CD1c-positive myeloid dendritic cell (primary cell): Measurements from ENCODE around the gene RPS5.
A peak's percentile ranks its signal among the peaks of the same experiment; 100 is the strongest.

Source experiments
- DNase-seq: peaks from one replicate; pipeline ENCODE4 v3.0.0-alpha.2; 2016; ENCODE audit errors: extremely low spot score

The RPS5 gene

DNA sequence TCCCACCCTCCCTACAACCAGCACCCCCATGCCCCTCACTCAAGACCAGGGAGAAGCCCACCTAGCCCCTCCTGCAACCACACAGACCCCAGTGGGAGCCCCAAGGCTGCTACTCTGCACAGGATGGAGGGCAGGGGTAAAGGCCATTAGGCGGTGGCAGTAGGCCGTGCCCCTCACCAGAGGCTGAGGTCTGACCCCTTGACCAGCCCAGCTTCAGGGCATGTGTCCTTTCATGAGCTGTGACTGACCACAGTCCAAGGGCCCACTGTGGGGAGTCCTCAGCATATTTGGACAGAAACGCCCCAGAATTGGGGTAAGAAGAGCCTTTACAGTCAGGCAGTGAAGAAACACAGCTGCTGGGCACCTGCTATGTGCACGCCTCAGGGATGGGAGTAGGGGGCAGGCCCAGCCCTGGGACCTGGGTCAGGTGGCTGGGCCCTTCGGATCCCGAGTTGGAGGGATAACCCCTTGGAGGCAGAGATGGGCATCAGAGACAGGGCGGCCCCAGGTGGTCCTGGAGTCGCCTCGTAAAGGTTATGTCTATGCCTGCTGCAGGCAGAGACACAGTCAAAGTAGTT is 1.7 kb upstream of the RPS5 start:
- DNase-seq = no peak

DNA sequence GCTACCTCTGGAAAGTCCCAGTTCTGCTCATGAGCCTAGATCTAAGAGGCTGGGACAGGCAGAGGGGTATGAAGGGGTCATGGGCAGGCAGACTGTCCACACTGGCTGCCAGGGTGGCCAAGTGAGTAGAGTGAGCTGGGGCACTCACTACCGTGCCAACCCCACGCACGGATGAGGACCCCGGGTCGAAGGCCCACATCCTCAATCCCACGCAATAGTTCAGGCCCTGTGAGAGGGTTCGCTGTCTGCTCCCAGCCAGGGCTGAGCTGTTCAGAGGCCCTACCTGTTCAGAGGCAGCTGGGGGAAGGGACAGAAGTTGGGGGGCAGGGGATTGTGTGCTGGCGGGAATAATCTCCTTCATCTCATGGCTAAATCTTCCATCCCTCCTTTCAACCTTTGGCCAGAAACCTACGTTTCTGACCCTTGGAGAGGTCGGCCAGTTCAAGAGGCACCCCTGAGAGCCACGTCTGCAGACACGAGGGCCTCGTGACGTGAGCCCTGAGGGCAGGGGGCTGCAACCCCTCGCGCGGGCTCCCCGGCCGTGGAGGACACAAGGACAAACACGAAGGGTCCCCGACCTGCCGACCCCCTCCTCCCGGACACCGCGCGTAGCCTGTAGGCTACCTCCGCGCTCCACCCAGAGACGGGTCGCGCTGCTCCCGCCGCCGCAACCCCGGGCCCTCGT is 1.0 kb upstream of the RPS5 start:
- no peak for DNase-seq

DNA sequence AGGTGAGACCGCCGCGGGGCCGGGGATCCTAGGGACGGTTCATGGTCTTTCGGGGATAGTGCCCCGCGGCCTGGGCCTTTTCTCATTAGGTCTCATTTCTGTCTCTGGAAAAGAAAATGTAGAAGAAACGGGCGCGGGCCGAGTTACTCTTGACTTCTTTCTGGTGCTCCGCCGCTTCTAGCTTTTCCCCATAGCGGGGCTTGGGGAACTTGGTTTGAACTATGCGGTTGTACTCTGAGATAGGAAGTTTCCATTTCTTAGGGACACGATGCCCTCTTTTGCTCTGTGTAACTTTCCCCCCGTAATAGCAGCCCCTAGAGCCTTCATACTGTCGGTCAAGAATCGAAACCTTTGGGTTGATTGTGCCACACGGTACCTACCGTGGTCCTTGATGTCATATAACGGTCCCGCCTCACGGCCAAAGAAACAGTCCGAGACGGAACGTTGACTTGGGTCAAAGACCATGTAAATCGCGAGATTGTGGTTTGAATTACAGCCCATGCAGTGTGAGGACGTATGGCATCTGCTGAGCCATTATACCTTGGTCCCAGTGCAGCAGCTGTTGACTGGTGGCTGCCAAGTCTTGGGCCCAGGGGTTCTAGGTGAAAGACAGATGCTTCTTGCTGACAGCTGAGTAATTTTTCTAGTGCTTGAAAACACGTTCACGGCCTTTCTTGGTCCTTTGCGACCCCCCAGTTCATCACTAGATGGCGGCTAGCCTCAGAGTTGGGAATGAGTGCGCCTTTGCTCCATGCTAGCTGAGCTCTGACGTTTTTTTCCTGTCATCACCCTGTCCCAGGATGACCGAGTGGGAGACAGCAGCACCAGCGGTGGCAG is 487 bp downstream of the RPS5 start:
- no peak for DNase-seq

DNA sequence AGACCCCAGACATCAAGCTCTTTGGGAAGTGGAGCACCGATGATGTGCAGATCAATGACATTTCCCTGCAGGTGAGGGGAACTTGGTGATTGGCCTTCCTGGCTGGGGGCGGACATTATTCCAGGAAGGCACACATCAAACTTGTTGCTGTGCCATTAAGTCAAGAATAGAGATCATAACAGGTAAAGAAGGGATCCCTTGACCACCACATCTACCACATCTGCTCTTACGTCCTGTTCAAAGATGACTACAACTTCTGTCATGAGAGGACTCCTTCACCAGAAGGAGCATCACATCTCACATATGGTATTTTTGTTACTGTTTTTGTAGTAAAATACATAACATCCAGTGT is 1.1 kb downstream of the RPS5 start:
- no peak for DNase-seq

DNA sequence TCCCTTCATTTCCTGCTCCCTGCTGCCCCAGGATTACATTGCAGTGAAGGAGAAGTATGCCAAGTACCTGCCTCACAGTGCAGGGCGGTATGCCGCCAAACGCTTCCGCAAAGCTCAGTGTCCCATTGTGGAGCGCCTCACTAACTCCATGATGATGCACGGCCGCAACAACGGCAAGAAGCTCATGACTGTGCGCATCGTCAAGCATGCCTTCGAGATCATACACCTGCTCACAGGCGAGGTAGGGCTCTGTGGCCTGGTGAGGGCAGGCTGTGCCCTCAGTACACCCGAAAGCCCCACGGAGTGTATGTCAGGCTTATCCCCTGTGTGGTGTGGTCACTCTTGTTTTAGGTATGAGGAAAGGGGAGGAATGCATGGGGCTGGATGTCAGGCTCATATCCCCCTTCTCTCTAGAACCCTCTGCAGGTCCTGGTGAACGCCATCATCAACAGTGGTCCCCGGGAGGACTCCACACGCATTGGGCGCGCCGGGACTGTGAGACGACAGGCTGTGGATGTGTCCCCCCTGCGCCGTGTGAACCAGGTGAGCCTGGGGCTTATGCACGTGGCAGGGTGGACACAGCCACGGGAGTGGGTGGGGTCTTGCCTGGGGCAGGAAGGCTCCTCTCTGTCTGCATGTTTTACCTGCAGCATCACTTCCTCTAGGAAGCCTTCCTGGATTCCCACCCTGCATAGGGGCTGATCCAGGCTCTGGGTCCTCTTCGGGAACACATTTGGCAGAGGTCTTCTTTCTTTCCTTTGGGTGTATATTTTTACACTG is 6.1 kb downstream of the RPS5 start:
- DNase-seq = no peak

DNA sequence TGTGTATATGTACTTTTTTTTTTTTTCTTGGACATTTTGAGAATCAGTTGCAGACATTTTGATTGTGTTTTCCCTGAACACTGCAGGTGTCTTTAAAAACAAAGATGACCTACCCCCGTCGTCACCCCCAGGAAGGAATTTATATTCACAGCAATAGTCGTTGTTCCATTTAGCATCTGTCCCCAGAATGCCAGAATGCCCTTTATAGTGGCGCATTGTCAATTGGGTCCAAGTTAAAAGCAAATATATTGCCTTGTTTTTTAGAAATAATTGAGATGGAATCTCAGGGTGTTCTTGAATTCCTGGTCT is 6.6 kb downstream of the RPS5 start:
- no peak for DNase-seq

DNA sequence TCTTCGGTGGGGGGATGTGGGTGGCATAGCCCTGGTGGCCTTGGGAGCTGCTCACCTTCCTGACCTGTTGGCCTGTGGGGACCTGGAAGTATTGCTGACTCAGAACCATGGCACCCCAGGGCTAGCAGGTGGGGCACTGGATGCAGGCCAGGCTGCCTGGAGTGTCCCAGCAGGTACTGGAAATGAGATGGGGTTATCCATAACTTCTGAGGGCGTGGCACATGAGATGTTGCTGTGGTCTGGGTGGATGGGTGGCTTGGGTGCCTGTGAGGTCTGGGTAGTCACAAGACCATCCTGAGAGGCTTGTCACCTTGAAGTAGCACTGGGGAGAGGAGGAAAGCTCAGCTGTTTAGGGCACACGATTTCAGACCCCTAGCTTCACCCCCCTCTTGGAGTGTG is 7.8 kb downstream of the RPS5 start:
- DNase-seq = no peak

DNA sequence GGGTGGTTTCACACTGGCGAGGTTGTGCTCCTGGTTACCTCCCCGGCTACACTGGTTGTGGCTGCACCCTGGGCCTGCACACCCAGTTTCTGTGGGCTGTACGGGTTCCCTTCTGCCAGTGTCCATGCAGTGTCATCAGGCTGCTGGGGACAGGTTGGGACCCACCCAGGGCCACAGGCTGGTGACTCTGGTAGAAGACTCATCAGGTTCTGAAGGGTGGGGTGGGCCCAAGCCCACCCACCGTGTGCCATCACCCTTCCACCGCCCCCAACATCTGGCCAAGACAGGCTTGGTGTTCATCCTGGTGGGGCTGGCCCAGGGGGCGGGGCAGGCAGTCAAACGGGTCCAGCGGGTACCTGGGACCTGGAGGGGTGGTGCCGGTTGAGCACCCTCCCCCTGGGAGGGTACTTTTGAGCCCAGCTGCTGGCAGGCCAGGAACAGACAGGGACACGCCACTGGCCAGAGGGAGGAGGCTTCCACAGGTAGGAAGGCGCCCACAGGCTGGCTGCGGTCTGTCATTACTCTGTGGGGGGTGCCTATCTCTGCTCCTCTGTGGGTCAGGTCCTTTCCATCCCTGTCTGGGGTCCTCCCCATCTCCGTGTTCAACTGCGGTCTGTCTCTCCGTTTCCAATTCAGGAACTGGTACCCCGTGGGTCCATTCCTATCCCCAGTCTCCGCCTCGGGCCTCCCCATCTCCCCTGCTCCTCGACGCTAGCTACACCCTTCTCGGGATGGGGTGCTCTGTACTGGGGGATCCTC is 8.3 kb downstream of the RPS5 start, which contains the start of gene RNF225:
RNF225 (plus strand) TSS at position 437 of the 759 bp plus-strand sequence. CDS start 434 bp downstream, outside the sequence.
- no peak for DNase-seq

DNA sequence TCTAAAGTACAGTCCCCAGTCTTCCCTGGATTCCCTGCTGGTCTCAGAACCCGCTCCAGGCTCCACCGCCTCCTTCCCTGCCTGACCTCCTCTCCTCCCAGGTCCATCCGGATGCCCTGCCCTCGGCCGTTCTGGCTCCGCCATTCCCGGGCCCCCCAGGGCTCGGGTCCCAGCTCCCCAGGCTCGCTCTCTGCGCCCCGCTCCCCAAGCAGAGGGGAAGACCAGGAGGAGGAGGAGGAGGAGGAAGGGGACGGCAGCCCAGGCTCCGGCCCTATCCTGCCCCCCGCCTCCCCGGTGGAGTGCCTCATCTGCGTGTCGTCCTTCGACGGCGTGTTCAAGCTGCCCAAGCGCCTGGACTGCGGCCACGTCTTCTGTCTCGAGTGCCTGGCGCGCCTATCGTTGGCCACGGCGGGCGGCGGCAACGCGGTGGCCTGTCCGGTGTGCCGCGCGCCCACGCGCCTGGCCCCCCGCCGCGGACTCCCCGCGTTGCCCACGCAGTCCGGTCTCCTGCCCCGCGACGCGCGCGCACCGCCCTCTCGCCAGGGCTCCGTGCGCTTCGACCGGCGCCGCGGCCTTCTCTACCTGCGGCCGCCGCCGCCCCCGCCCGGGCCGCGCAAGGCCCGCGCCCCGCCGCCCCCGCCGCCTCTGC is 9.0 kb downstream of the RPS5 start:
- DNase-seq = no peak

DNA sequence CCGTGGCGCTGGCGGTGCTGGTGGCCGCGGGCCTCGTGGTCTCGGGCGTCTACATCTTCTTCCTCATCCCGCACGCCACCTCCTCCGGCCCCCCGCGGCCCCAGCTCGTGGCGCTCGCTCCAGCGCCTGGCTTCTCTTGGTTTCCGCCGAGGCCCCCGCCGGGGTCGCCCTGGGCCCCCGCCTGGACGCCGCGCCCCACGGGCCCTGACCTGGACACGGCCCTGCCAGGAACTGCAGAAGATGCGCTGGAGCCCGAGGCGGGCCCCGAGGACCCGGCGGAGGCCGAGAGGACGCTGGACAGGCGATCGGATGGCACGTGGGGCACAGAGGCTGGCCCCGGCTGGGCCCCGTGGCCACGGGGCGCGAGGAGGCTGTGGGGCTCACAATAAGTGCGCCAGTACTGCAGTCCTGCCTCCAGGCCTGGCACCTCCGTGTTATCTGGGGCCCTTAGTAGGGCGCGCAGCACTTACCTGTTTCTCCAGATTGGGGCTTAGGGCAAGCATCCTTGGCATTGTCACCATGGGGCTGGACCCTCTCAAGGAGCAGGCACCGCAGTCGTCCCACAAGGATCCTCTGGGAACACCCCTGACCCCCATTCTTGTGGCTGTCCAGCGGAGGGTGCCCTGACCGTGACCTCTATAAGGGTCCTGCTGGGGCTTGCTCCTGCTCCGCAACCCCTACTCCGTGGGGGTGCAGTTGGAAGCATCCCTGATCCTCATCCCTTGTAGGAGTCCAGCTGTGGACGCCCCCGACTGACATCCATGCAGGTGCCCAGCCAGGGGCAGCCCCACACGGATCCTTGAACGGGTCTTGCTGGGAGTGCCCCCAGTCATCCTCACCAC is 9.8 kb downstream of the RPS5 start:
- DNase-seq = no peak

DNA sequence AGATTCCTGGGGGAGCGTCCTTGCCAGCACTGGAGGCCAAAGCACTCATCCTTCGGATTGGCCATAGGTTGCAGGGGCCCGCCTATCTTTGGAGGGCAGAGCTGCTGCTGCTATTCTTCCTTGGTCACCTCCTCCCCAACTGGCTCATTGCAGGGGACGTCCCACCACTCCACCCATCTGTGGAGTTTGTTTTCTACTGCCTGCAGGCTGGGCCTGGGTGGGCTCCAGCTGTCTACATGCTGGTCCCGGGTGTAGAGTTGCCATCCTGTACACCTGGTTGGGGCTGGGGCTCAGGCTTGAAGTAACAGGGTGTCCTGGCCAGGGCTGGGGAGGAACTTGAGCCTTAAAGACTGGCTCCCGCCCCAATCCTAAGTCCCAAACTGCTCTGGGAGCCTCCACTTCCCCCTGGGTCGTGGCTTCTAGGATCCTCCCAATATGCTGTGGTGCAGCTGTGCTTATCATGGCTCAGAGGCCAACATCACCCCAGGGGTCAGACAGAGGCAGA is 10.5 kb downstream of the RPS5 start:
- DNase-seq = no peak

DNA sequence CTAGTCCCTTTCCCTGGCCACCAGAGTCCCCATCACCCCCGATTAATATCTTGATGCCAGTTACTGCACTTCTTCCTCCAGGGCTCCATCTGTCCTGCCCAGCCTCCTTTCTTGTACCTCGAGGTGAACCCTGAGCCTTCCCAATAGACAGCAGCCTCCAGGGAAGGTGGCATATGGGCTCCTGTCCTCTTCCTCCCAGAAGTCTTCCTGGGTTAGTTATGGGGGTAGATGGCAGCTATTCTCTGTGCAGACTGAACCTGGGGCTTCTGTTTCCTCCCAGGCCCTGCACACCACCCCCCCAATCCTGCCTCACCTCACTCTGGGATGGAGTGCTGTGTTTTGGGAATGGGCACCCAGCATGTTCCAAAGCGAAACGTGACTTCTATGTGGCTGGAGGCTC is 11.0 kb downstream of the RPS5 start:
- DNase-seq = no peak

DNA sequence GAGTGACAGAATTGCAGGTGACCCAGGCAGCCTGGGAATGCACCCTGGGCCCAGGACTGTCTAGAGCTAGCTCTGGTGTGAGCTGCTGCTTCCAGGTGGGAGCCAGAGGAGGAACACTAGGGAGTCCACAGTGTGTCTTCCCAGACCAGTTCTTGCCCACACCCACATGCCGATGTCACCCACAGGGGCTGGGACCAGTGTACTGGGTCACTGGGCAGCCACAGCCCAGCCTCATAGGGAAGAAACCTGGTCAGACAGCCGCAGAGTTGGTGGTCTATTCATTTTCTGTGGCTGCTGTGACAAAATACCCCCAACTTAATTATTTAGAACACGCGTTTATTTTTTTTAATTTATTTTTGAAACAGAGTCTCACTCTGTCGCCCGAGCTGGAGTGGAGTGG is 11.5 kb downstream of the RPS5 start:
- no peak for DNase-seq

DNA sequence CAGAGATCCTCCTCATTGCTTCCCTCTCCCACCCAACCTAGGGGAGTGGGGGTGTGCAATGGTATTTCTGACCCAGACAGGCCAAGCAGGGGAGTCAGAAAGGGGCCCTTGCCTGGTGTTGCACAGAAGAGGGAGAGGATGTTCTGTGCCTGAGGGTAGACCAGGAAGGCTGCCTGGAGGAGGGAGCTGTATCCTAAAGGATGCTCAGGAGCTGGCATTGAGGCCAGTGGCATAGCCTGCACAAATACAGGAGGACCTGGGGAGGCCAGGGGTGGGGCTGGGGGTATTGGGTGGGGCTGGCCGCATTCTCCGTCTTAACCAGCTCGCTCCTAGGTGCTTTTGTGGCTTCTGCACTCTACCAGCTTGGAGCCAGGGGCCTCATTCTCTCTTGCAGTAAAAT is 12.8 kb downstream of the RPS5 start:
- DNase-seq = no peak

DNA sequence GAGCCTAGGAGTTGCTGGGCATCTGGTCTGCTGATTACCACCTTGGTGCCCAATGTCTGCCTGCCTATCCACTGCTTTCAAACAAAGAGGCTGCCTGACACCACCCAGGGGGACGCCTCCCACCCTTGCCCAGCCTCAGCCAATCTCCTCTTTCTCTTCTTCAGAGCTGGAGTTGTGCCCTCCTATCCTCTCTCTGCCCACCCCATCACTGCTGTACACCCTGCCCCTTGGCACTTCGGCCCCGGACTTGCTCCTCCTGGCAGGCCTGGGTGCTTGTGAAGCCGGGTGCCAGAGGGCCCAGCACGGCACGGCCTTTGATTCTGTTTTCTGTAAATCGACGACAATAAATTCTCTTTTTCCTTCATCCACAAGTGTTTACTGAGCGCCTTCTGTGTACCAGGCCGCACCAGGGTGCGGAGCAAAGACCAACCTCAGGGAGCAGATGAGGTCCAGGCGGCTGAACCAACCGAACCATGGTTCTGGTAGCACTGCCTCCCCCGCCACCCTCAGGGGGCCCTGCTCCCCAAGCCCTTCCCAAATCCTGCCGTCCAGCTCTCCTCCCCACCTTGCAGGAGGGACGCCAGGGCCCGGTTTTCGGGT is 13.3 kb downstream of the RPS5 start:
- no peak for DNase-seq

DNA sequence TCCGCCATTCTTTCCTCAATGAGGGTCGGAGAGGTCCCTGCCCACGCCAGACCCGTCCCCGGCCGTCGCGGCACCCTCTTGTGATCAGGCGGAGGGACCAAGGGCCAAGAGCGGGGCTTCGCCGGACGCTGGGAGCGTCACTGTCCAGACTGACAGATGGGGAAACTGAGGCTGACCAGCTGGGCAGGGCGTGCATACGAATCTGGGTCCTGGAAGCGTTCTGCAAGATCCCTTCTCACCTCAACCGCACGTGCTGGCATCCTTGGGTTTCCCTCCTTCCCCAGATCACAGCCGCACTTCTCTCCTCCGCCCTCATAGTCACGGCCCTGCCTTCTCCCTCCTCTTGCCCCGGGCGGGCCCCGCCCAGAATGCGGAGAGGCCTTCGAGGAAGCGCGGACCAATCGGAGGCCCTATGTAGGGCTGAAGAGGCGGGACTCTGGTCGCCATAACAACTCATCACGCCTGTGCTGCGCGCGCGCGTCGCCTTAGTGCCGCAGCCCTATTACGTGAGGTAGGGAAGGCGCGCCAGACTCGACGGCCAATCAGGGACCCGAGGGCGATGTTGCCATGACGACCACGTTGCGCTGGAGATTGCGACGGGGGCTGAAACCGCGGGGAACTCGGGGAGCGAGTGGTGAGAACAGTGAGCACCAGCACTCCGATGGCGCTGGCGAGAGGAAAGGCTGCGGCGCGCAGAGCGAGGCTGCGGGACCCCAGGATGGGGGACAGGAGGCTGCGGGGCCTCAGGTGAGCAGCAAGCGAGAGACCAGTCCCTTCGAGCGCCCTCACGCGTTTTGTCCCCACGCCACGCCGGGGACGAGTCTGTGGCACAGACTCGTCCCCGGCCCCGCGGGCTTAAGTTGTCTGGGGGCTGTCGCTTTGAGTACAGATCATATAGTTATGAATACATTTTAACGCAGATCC is 14.1 kb downstream of the RPS5 start:
- DNase-seq = peak; percentile 100

DNA sequence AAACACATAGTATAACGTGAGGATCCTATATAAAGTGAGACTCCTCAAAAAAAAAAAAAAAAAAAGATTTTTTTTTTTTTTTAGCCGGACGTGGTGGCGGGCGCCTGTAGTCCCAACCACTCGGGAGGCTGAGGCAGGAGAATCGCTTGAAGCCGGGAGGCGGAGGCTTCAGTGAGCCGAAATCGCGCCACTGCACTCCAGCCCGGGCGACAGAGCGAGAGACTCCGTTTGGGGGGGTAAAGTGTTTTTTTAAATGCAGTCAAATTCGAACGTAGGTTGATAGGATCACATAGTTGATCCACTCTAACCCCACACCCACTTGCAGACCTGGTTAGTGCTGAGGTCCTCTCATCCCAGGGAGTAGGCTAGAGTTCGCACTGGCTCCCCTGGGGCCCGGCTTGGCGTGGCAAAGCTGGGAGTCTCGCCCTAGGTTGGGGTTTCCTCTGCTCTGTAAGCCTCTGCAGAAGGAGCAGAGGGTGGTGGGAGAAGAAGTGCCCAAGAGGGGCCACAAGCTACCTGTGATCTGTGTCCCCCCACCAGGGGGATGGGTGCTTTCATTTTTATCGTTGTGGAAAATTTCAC is 14.9 kb downstream of the RPS5 start:
- DNase-seq = no peak

DNA sequence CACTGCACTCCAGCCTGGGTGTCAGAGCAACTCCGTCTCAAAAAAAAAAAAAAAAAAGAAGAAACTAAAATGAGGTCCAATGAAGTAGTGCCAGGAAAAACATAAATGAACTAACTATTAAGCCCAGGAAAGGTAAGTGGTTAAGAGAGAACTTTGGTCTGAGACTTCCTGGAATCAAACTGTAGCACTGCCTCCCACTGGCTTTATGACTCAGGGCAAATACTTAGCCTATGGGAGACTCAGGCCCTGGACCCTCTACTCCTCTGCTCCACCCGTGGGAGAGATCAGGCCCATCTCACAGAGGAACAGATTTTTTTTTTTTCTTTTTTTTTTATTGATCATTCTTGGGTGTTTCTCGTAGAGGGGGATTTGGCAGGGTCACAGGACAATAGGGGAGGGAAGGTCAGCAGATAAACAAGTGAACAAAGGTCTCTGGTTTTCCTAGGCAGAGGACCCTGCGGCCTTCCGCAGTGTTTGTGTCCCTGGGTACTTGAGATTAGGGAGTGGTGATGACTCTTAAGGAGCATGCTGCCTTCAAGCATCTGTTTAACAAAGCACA is 16.9 kb downstream of the RPS5 start:
- peak; percentile 35 for DNase-seq
